KOPT-K1 (cell line): Measurements from ENCODE around the gene PRR23A.

Experiments
- H3K27ac ChIP-seq: fragments of 200-600 bp; sonication (generic); 2 replicates; pipeline ENCODE4 v1.5.1; 2016; ENCODE audit warnings: antibody characterized with exemption, mild to moderate bottlenecking, low read depth, low read length; ENCODE audit not compliant: poor library complexity, severe bottlenecking
- H3K36me3 ChIP-seq: fragments of 200-600 bp; sonication (generic); 2 replicates; pipeline ENCODE4 v1.5.1; 2017; ENCODE audit warnings: antibody characterized with exemption, mild to moderate bottlenecking, low read length, moderate library complexity; ENCODE audit not compliant: insufficient read depth
- H3K9me3 ChIP-seq: fragments of 200-600 bp; sonication (generic); 2 replicates; pipeline ENCODE4 v1.5.1; 2017; ENCODE audit warnings: antibody characterized with exemption, low read length, mild to moderate bottlenecking; ENCODE audit not compliant: insufficient read depth, poor library complexity, severe bottlenecking

The PRR23A gene

GRCh38 chr3:138995706-138996105, 10.4 kb downstream of the PRR23A start:
- no peak overlapping the region for H3K27ac ChIP-seq
- H3K9me3 ChIP-seq, result no peaks in the 10 kb centered on the region
- no peaks in the 10 kb centered on the region for H3K36me3 ChIP-seq

- Histone ChIP-seq H3K36me3 (no peaks in the 10 kb centered on the region), H3K27ac (no peak overlapping the region), H3K9me3 (no peaks in the 10 kb centered on the region)
Observed at GRCh38 chr3:138987181-138987580, 18.9 kb downstream of the PRR23A start.

GRCh38 chr3:138985932-138986331, 20.1 kb downstream of the PRR23A start:
- Histone ChIP-seq H3K36me3 (no peaks in the 10 kb centered on the region), H3K9me3 (no peaks in the 10 kb centered on the region)

GRCh38 chr3:138984816-138985215, 21.3 kb downstream of the PRR23A start:
- H3K9me3 ChIP-seq, result no peaks in the 10 kb centered on the region
- H3K27ac ChIP-seq, result no peak overlapping the region
- no peaks in the 10 kb centered on the region for H3K36me3 ChIP-seq

More at GRCh38 chr3:138985932-138986331, 20.1 kb downstream of the PRR23A start:
- no peak overlapping the region for H3K27ac ChIP-seq

GRCh38 chr3:138976047-138976446, 30.0 kb downstream of the PRR23A start:
- Histone ChIP-seq H3K36me3 (no peaks in the 10 kb centered on the region), H3K9me3 (no peaks in the 10 kb centered on the region), H3K27ac (no peak overlapping the region)

GRCh38 chr3:138975351-138975750, 30.7 kb downstream of the PRR23A start:
- H3K27ac ChIP-seq, result no peak overlapping the region
- no peaks in the 10 kb centered on the region for H3K36me3 ChIP-seq
- H3K9me3 ChIP-seq, result no peaks in the 10 kb centered on the region

- no peaks in the 10 kb centered on the region for H3K9me3 ChIP-seq
- H3K27ac ChIP-seq, result no peak overlapping the region
- no peaks in the 10 kb centered on the region for H3K36me3 ChIP-seq
Observed at GRCh38 chr3:138974462-138974861, 31.6 kb downstream of the PRR23A start.

- H3K36me3 ChIP-seq, result no peaks in the 10 kb centered on the region
- no peak overlapping the region for H3K27ac ChIP-seq
- H3K9me3 ChIP-seq, result no peaks in the 10 kb centered on the region
Observed at GRCh38 chr3:138972941-138973340, 33.1 kb downstream of the PRR23A start.

- H3K9me3 ChIP-seq, result no peaks in the 10 kb centered on the region
- no peak overlapping the region for H3K27ac ChIP-seq
- H3K36me3 ChIP-seq, result no peaks in the 10 kb centered on the region
Observed at GRCh38 chr3:138971766-138972320, 34.2 kb downstream of the PRR23A start.

- no peaks in the 10 kb centered on the region for H3K36me3 ChIP-seq
- no peak overlapping the region for H3K27ac ChIP-seq
- H3K9me3 ChIP-seq, result peaks cover 15% of the 10 kb centered on the region
Observed at GRCh38 chr3:138964923-138965322, 41.1 kb downstream of the PRR23A start.

GRCh38 chr3:138964264-138964663, 41.8 kb downstream of the PRR23A start:
- H3K9me3 ChIP-seq, result peaks cover 15% of the 10 kb centered on the region
- H3K36me3 ChIP-seq, result no peaks in the 10 kb centered on the region
- H3K27ac ChIP-seq, result no peak overlapping the region

GRCh38 chr3:138962854-138963560, 43.1 kb downstream of the PRR23A start:
- H3K36me3 ChIP-seq, result no peaks in the 10 kb centered on the region
- H3K27ac ChIP-seq, result no peak overlapping the region
- peaks cover 15% of the 10 kb centered on the region for H3K9me3 ChIP-seq

GRCh38 chr3:138960417-138960852, 45.6 kb downstream of the PRR23A start:
- no peak overlapping the region for H3K27ac ChIP-seq
- no peaks in the 10 kb centered on the region for H3K36me3 ChIP-seq
- peaks cover 14% of the 10 kb centered on the region for H3K9me3 ChIP-seq
